NCI-H2107 treated with DMSO at 0.1 percent for 48 hours (cell line): Measurements from ENCODE around the gene C22orf15.
A peak's percentile ranks its signal among the peaks of the same experiment; 100 is the strongest.

ENCODE experiments used
- DNase-seq: peaks from one replicate; lab custom pipeline; 2025; ENCODE audit not compliant: unreplicated experiment; lab: John Stamatoyannopoulos, UW

C22orf15 gene

GRCh38 chr22:23786752-23787599, 24.2 kb downstream of the C22orf15 start, which contains the start of gene SMARCB1:
Gene SMARCB1 (plus strand): TSS chr22:23786966. CDS start chr22:23787170, 204 bp downstream.
- peak; percentile 36 for DNase-seq

- no peak for DNase-seq
Observed at GRCh38 chr22:23787600-23787896, 24.8 kb downstream of the C22orf15 start.

DNA sequence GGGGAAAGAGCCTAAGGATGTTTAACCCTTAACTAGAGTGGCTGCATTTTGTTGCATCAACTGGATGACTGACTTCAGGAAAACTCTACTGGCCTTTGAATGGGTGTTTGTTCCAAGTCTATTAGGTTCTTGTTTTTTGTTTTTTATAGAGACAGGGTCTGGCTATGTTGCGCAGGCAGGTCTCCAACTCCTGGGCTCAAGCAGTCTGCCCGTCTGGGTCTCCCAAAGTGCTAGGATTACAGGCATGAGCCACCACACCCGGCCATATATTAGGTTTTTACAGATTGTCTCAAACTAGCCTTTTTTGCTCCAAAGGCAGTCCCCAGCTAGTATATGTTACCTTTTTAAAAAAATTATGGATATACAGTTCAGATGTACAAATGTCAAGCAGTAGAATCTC, 25.1 kb downstream of the C22orf15 start:
- no peak for DNase-seq

- peak; percentile 74 for DNase-seq
Observed at GRCh38 chr22:23789121-23789520, 26.3 kb downstream of the C22orf15 start.

GRCh38 chr22:23789638-23790037, 26.8 kb downstream of the C22orf15 start:
- DNase-seq = no peak

DNA sequence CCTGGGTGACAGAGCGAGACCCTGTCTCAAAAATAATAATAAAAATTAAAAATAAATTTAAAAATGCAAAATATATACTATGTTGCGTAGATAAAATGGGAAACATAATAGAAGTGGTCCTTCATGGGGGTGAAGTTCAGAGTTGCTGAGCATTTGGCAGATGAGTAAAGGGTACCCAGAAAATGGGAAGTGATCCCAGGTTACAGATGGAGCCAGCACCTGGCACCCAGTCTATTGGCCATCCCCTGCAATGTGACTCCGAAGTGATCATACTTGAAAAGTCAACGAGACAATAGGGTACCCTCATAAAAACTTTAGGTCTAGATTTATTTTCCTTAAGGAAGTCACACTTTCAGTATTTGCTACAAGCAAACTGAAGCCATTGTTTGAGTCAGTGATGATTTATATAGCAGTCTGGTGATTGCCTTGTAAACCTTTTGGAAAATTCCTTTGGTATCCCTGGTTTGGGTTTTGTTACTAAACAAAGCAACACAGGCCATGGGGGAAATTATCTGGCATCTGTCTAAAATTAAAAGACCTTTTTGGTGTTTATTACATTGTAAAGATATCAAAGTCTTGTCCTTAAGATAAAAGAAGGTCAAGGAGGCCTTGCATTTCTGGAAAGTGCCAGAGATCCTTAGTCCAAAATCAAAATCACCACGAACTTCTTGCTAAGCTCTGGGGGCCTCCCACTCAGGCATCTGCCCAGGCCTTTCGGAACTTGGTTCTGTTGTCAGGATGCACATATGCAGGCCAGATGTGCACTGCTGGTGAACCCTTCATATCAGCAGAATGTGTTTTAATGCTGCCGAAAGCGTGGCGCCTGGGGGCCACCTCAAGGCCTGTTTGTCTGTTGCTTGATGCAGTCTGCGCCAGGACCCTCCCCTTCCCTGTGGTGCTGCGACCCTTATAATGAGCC, 28.3 kb downstream of the C22orf15 start:
- DNase-seq = no peak

GRCh38 chr22:23791738-23792645, 29.2 kb downstream of the C22orf15 start:
- no peak for DNase-seq

DNA sequence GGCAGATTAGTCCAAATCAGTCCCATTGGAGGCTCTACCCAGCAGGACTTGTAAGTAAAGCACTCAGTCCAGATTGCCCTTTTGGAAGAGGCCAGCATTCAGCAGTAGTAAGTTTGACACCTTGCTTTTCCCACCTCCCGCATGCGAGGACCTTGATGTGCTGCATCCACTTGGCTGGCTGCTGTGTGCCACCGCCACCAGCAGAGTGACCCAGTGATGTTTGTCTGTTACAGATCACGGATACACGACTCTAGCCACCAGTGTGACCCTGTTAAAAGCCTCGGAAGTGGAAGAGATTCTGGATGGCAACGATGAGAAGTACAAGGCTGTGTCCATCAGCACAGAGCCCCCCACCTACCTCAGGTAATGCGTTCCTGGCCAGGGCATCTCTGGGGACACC, 30.5 kb downstream of the C22orf15 start:
- no peak for DNase-seq

DNA sequence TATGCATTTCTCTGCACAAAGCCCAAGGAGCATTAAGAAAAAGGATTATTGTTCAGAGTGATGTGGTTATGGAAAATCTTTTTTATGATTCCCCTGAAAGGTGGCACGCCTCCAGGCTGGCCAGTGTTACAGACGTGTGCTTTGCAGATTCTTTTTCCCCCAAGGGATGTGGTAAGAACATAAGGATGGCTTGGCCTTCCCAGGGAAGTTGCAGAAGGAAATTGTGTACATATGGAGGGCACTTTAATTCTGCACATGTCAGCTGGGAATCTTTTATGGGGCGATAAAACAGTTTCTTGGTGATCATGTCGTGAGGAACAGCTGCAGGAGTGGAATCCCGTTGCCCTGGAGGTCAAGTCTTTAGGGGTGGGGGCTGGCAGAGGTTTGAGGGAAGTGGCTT, 33.7 kb downstream of the C22orf15 start:
- no peak for DNase-seq

GRCh38 chr22:23800297-23801237, 37.8 kb downstream of the C22orf15 start:
- no peak for DNase-seq

DNA sequence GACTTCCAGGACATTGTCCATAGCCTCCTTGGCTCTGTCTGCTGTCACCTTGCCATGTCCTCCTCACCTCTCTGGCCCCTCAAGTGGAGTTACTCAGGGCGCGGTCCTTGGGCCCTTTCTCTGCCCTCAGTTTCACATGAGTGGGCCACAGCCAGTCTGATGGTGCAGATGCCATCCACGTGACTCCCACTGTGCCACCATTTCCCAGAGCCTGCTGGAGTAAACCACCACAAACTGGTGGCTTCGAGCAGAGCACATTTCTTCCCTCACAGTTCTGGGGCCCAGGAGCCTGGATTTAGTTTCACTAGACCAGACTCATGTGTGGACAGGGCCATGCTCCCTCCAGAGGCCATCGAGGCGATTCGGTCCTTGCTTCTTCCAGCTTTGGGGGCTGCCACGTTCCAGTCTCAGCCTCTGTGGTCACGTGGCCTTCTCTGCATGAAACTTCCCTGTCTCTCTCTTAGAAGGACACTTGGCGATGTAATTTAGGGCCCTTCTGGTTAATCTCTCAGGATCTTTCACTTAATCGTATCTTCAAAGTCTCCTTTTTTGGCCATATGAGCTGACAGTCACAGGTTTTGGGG, 38.5 kb downstream of the C22orf15 start:
- DNase-seq = no peak

DNA sequence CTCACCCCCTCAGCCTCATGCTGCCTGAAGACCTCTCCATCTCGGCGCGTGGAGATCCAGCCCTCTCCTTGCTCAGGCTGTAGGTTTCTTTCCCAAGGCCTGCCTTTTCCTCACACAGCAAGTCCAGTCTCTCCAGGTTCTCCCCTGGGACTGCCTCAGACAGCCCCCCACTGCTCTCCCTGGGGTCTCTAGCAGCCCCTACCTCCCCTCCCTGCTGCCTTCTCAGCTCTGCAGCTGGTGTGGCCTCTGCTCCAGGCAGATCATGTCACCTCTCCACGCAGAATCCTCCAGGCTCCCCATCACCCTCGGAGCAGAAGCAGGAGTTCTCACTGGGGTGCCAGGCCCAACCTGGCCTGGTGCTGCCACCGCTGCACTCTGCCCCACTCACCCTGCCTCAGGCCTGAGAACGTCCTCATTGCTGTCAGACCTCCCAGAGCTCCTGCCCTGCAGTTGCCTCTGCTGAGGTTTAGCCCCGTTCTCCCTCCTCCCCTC, 39.1 kb downstream of the C22orf15 start:
- no peak for DNase-seq

DNA sequence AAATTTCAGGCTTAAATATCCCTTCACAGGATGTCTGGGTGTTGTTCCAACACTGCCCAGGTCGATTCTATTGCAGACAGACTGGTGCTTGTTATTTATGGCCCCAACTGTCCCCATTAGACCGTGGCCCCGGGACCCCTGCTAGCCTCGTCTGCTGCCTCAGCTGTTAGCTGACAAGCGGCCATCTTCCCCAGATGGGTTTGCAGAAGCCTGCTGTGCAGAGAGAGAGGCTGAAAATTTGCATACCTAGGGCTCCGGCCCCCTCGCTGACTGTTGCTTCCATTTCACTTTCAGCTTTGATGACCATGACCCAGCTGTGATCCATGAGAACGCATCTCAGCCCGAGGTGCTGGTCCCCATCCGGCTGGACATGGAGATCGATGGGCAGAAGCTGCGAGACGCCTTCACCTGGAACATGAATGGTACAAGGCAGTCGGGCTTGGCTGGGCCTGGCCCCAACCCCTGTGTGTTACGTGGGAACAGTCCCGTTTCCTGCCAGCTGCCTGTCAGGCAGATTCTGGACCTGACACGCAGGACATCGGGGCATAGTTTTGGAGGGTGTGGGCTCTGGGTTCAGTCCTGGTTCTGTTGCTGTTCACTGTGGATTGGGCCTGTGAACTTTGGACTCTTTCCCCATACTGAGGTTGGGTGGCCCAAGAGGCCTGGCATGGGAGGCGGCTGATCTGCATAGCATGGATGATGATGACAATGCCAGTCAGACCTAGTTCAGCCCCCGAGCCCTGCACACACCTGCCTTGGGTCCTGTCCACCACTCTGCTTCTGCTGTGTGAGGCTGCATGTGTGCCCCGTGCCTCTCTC, 40.4 kb downstream of the C22orf15 start:
- DNase-seq = no peak

GRCh38 chr22:23804781-23805291, 42.0 kb downstream of the C22orf15 start:
- DNase-seq = no peak

DNA sequence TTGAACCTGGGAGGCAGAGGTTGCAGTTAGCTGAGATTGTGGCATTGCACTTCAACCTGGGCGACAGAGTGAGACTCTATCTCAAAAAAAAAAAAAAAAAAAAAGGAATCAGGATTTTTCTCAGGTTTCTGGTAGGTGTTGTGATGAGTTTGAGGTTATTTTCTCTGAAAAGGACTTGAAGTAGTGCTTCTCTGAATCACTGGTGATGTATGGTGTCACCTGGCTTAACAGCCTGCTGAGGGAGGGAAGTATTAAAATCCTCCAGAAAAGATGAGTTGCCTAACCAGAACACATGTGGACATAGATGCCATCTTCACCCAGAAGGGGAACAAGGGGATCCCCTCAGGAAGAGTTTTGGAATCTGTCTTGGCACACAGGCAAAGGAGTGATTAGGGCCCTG, 44.0 kb downstream of the C22orf15 start:
- no peak for DNase-seq

- no peak for DNase-seq
Observed at GRCh38 chr22:23812378-23812777, 49.6 kb downstream of the C22orf15 start.
